GM12878 (cell line): ENCODE results near the gene ADAMTS7. TPM values are rescaled to one million over a fixed set of nuclear protein-coding genes. Genes with fewer than 3 reads are reported as not detected.

Experiments used
- ATAC-seq: fragments of 200-7000 bp; cut with Tn5 transposase; 3 replicates; pipeline ENCODE4 v1.9.1; 2020; ENCODE audit warnings: mild to moderate bottlenecking, moderate library complexity
- BruUV-seq: library from RNA; stranded (reverse); fragments of 400-500 nt; replicated peaks from 2 replicates; lab custom pipeline; 2021; lab: Mats Ljungman, UMichigan
- CTCF ChIA-PET: fragments of 300-600 bp; sonication (Branson Sonifier 250); formaldehyde crosslinking; extraction: SDS; loops from one replicate; lab custom pipeline; 2021; ENCODE audit warnings: inconsistent platforms; lab: Yijun Ruan, JAX
- POLR2A ChIA-PET: fragments of 350-600 bp; formaldehyde crosslinking; extraction: SDS; loops from one replicate; lab custom pipeline; 2021; ENCODE audit warnings: inconsistent platforms; lab: Charles Lee
- RAD21 ChIA-PET: fragments of 300-600 bp; sonication (Branson Sonifier 250); formaldehyde crosslinking; loops from one replicate; lab custom pipeline; 2023; ENCODE audit warnings: antibody characterized with exemption; ENCODE audit not compliant: unreplicated experiment; lab: Charles Lee
- SMC1A ChIA-PET: fragments of 300-600 bp; sonication (Branson Sonifier 250); formaldehyde crosslinking; loops from one replicate; lab custom pipeline; 2023; ENCODE audit not compliant: unreplicated experiment, uncharacterized antibody; lab: Charles Lee
- DNase-seq: peaks from one replicate; pipeline ENCODE4 v3.0.0-alpha.2; 2011; ENCODE audit warnings: low read depth, low spot score
- FAIRE-seq: peaks from 3 replicates; lab custom pipeline; 2011; peaks lifted over from hg19 to GRCh38; lab: Jason Lieb, UNC
- H2AFZ ChIP-seq: 2 replicates; pipeline ENCODE4 v1.6.0; 2011; ENCODE audit warnings: low read depth, low read length, control low read depth; ENCODE audit not compliant: control insufficient read depth
- H3K27ac ChIP-seq: 2 replicates; pipeline ENCODE4 v1.5.1; 2011; ENCODE audit warnings: control low read depth; ENCODE audit not compliant: control insufficient read depth, insufficient read depth
- H3K27me3 ChIP-seq, 2 experiments: replicated peaks in 1 of 2; 2 replicates each; pipeline versions ENCODE4 v1.6.0 to v1.6.1; 2011; ENCODE audit warnings: low read length in 1 of 2; ENCODE audit not compliant: control insufficient read depth in 2 of 2, insufficient read depth in 2 of 2
- H3K36me3 ChIP-seq, 2 experiments: 2 replicates each; pipeline ENCODE4 v1.5.1; 2011; ENCODE audit warnings: low read length in 1 of 2; ENCODE audit not compliant: control insufficient read depth in 2 of 2, insufficient read depth in 2 of 2
- H3K4me1 ChIP-seq: 2 replicates; pipeline ENCODE4 v1.6.1; 2011; ENCODE audit warnings: mild to moderate bottlenecking, low read length, moderate library complexity, mixed read lengths; ENCODE audit not compliant: control insufficient read depth, insufficient read depth
- H3K4me2 ChIP-seq: 2 replicates; pipeline ENCODE4 v1.6.0; 2011; ENCODE audit warnings: control low read depth; ENCODE audit not compliant: control insufficient read depth, insufficient read depth
- H3K4me3 ChIP-seq: fragments of 200-600 bp; sonication (generic); 2 replicates; pipeline ENCODE4 v1.5.1; 2016
- H3K79me2 ChIP-seq: 2 replicates; pipeline ENCODE4 v1.6.0; 2011; ENCODE audit warnings: low read length; ENCODE audit not compliant: control insufficient read depth, insufficient read depth
- H3K9ac ChIP-seq: 2 replicates; pipeline ENCODE4 v1.8.0; 2011; ENCODE audit warnings: low read length, control low read depth, mixed read lengths; ENCODE audit not compliant: control insufficient read depth, insufficient read depth
- H3K9me3 ChIP-seq: replicated peaks from 3 replicates; pipeline ENCODE4 v1.5.1; 2011; ENCODE audit warnings: mild to moderate bottlenecking, low read length; ENCODE audit not compliant: control insufficient read depth, insufficient read depth
- H4K20me1 ChIP-seq: 2 replicates; pipeline ENCODE4 v1.6.0; 2011; ENCODE audit not compliant: control insufficient read depth, insufficient read depth
- CHD4 ChIP-seq: fragments of 200-600 bp; sonication (generic); IDR thresholded peaks from 2 replicates; pipeline ENCODE4 v1.6.1; 2016; ENCODE audit warnings: mild to moderate bottlenecking
- CREB1 ChIP-seq: IDR thresholded peaks from 2 replicates; pipeline ENCODE4 v1.6.1; 2012; ENCODE audit warnings: low read depth, mild to moderate bottlenecking, inconsistent platforms
- CREM ChIP-seq: IDR thresholded peaks from 2 replicates; pipeline ENCODE4 v1.6.1; 2014; ENCODE audit warnings: antibody characterized with exemption, low read depth
- E2F4 ChIP-seq: IDR thresholded peaks from 2 replicates; pipeline ENCODE4 v1.6.1; 2012; ENCODE audit warnings: low read depth, low read length, improper control_type of control experiment
- FOS ChIP-seq: IDR thresholded peaks from 3 replicates; pipeline ENCODE4 v1.6.1; 2011; ENCODE audit warnings: borderline replicate concordance; ENCODE audit not compliant: insufficient read length; ENCODE audit errors: extremely low read depth
- GABPA ChIP-seq: IDR thresholded peaks from 2 replicates; pipeline ENCODE4 v1.6.1; 2014; ENCODE audit warnings: antibody characterized with exemption, low read depth, mild to moderate bottlenecking, inconsistent platforms
- IKZF2 ChIP-seq, 2 experiments: fragments of 450-650 bp; IDR thresholded peaks; 2 replicates each; pipeline ENCODE4 v1.6.1; 2017; ENCODE audit warnings: mild to moderate bottlenecking in 2 of 2, moderate library complexity in 2 of 2
- IRF5 ChIP-seq: fragments of 450-650 bp; IDR thresholded peaks from 2 replicates; pipeline ENCODE4 v1.6.1; 2017; ENCODE audit warnings: borderline replicate concordance
- JUNB ChIP-seq: IDR thresholded peaks from 2 replicates; pipeline ENCODE4 v1.6.1; 2016; ENCODE audit warnings: antibody characterized with exemption, mild to moderate bottlenecking
- PAX5 ChIP-seq: IDR thresholded peaks from 2 replicates; pipeline ENCODE4 v1.6.1; 2011; ENCODE audit warnings: low read depth, low read length, borderline replicate concordance
- RB1 ChIP-seq: fragments of 450-650 bp; formaldehyde crosslinking; IDR thresholded peaks from 2 replicates; pipeline ENCODE4 v1.6.1; 2017; ENCODE audit warnings: mild to moderate bottlenecking, borderline replicate concordance
- SIN3A ChIP-seq: IDR thresholded peaks from 2 replicates; pipeline ENCODE4 v1.6.1; 2012; ENCODE audit warnings: low read depth, low read length, improper control_type of control experiment
- SMC3 ChIP-seq: IDR thresholded peaks from 2 replicates; pipeline ENCODE4 v1.6.1; 2011; ENCODE audit warnings: low read length, improper control_type of control experiment, borderline replicate concordance
- TAF1 ChIP-seq: IDR thresholded peaks from 2 replicates; pipeline ENCODE4 v1.6.1; 2011; ENCODE audit warnings: mild to moderate bottlenecking, low read depth, low read length, borderline replicate concordance
- TCF3 ChIP-seq: IDR thresholded peaks from 2 replicates; pipeline ENCODE4 v1.6.1; 2012; ENCODE audit warnings: low read depth, mild to moderate bottlenecking, low read length, borderline replicate concordance; ENCODE audit not compliant: insufficient read depth
- YY1 ChIP-seq: IDR thresholded peaks from 2 replicates; pipeline ENCODE4 v1.6.1; 2011; ENCODE audit warnings: low read depth, mild to moderate bottlenecking, low read length
- ZBED1 ChIP-seq: IDR thresholded peaks from 2 replicates; pipeline ENCODE4 v1.6.1; 2016; ENCODE audit warnings: borderline replicate concordance
- ZNF274 ChIP-seq: IDR thresholded peaks from one replicate; pipeline ENCODE4 v1.8.0; 2011; ENCODE audit not compliant: insufficient read length, insufficient read depth
- ZNF622 ChIP-seq: fragments of 450-650 bp; IDR thresholded peaks from 2 replicates; pipeline ENCODE4 v1.6.1; 2017; ENCODE audit warnings: mild to moderate bottlenecking, inconsistent platforms
- WGBS: methylation state at CpG from one replicate; pipeline ENCODE4 v1.1.6; 2016; ENCODE audit warnings: low lambda C conversion rate; ENCODE audit not compliant: insufficient replicate concordance, insufficient coverage; ENCODE audit errors: missing lambda C conversion rate; 5-methylcytosine and 5-hydroxymethylcytosine counted together
- in situ Hi-C: fragments of 300-500 bp; cut with MboI; formaldehyde crosslinking; loops from 9 replicates; pipeline ENCODE4 v1.14.3; 2018; ENCODE audit warnings: mixed read lengths
- intact Hi-C: fragments of 100-400 bp; cut with micrococcal nuclease; formaldehyde crosslinking; loops from one replicate; pipeline ENCODE4 v1.14.2; 2022; ENCODE audit not compliant: unreplicated experiment
- polyA plus RNA-seq, 11 experiments: library from polyadenylated mRNA; depleted of rRNA in 4 of 11; unstranded in 6 of 11; stranded (reverse) in 5 of 11; fragments of >200 nt; fragmentation: Nextera tagmentation in 4 of 11; fragmentation: Illumina TruSeq in 1 of 11; extraction: Ambion mirVana in 4 of 11; extraction: Trizol in 1 of 11; gene quantifications; 1 replicate in 1 of 11; 2 replicates in 10 of 11; pipeline versions ENCODE4 v1.2.1 to v1.2.3, GENCODE V29; 2011 to 2016; ENCODE audit warnings: inconsistent platforms in 2 of 11, missing spikeins in 2 of 11, low read depth in 1 of 11
- total RNA-seq, 4 experiments: library from RNA; depleted of rRNA in 3 of 4; stranded (reverse); fragments of >200 nt in 3 of 4; fragmentation: Illumina TruSeq in 1 of 4; extraction: Trizol in 1 of 4; gene quantifications; 2 replicates each; pipeline versions ENCODE4 v1.2.1 to v1.2.3, GENCODE V29; 2013 to 2021

Gene ADAMTS7
- total and polyA plus RNA-seq, 10 of the 15 experiments (the other 5 are each of a cell fraction or from before 2014, with no cell fraction given): 0.03 to 0.28 (median 0.06) TPM; not detected in 6

GRCh38 chr15:78859971-78860719 lies 48.9 kb upstream of the ADAMTS7 start:
- 2% methylated on average over 28 of the region's 28 CpGs for WGBS
- in situ Hi-C loops (no loop called here), intact Hi-C loops (loop anchor here (1.0 kb wide), 2 partner anchors 13 to 33 kb away; no protein-coding TSS in a partner anchor)
- H3K4me3 ChIP-seq: peak overlapping the region; percentile 59
- no peaks in the 10 kb centered on the region for H3K9me3 ChIP-seq
- peak; percentile 90 for FAIRE-seq
- no peaks in the 10 kb centered on the region for H3K79me2 ChIP-seq
- RAD21 ChIA-PET: interaction anchor here (0.6 to 1.8 kb wide), 9 partner anchors 12 to 324 kb away, joined by 3 to 5 read pairs (median 4); partner anchors contain the start of gene MORF4L1
- H3K9ac ChIP-seq: peak overlapping the region; percentile 69
- CTCF ChIA-PET: interaction anchor here (0.6 to 1.6 kb wide), 23 partner anchors 10 to 324 kb away, joined by 3 to 15 read pairs (median 4); no protein-coding TSS in a partner anchor
- peak; percentile 95 for ATAC-seq
- H3K4me1 ChIP-seq: peaks cover 3% of the 10 kb centered on the region; the same call in 1 of the 2 replicates
- POLR2A ChIA-PET: interaction anchor here (0.7 to 1.4 kb wide), 7 partner anchors 12 to 319 kb away, joined by 3 to 6 read pairs (median 3); partner anchors contain the start of gene MORF4L1
- no peaks in the 10 kb centered on the region for H3K27me3 ChIP-seq
- H4K20me1 ChIP-seq: no peaks in the 10 kb centered on the region
- SMC1A ChIA-PET: interaction anchor here (1.0 to 1.5 kb wide), 9 partner anchors 9 to 324 kb away, joined by 3 to 7 read pairs (median 4); no protein-coding TSS in a partner anchor
- H3K27ac ChIP-seq: no peak overlapping the region
- BruUV-seq: no TSS peak
- H2AFZ ChIP-seq: peak overlapping the region; percentile 95
- H3K36me3 ChIP-seq: no peaks in the 10 kb centered on the region
- DNase-seq: peak; percentile 44
- H3K4me2 ChIP-seq: peak overlapping the region; percentile 92
- peak; percentile 65; the same call in 1 of the 2 replicates for TF ChIP-seq GABPA
- no peak for TF ChIP-seq TCF3
- TF ChIP-seq ZNF274: no peak
- TF ChIP-seq SIN3A: no peak
- TF ChIP-seq PAX5: 0 out of 2 replicates have a peak, but pooled peaks have one; percentile 10
- no peak for TF ChIP-seq CREB1
- TF ChIP-seq TAF1: no peak
- TF ChIP-seq SMC3: peak; percentile 23; the same call in 1 of the 2 replicates
- TF ChIP-seq CREM: 0 out of 2 replicates have a peak, but pooled peaks have one; percentile 9
- TF ChIP-seq ZBED1: no peak
- TF ChIP-seq FOS: no peak
- TF ChIP-seq YY1: peak; percentile 62; the same call in 1 of the 2 replicates
- TF ChIP-seq RB1: no peak
- no peak for TF ChIP-seq ZNF622
- 0 out of 2 replicates have a peak, but pooled peaks have one; percentile 12 for TF ChIP-seq JUNB
- TF ChIP-seq E2F4: no peak
- no peak for TF ChIP-seq CHD4
- TF ChIP-seq IKZF2 (IDR thresholded peaks at IDR 0.05): 0 out of 4 replicates have a peak, but pooled peaks of 1 of the 2 experiments have one; percentile 20
- TF ChIP-seq IRF5: no peak
